ENCODE data around the gene C9orf43. TPM values are rescaled to one million over a fixed set of nuclear protein-coding genes. Genes with fewer than 3 reads are reported as not detected.

The C9orf43 gene
- total RNA-seq, 4 donors from 2014 or later: 0.34 to 0.75 (median 0.66) TPM

DNA sequence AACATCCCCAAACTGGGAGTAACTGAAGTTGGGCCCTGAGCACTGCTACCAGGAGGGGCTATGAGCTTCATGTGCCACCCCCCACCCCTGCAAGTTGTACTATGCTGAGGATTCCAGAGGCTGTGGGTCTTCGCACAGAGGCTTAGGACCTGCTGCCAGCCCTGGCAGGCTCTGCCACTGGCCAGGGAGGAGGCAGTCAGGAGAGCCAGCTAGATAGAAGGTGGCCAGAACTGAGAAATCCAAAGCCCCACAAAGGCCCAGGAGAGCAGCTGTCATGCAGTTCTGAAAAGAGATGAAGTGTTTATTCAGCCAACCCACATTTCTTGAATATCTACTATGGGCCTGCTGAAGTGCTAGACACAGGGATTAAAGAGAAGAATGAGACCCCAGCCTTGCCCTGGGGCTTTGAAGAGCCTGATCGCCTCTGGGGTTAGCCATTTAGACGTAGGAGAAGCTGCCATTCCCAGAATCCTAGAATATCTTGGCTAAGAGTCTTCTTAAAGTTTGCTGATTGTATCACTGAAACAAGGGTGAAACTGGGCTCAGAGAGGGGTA, 10.8 kb upstream of the C9orf43 start:
- TF ChIP-seq, protein P1, sequence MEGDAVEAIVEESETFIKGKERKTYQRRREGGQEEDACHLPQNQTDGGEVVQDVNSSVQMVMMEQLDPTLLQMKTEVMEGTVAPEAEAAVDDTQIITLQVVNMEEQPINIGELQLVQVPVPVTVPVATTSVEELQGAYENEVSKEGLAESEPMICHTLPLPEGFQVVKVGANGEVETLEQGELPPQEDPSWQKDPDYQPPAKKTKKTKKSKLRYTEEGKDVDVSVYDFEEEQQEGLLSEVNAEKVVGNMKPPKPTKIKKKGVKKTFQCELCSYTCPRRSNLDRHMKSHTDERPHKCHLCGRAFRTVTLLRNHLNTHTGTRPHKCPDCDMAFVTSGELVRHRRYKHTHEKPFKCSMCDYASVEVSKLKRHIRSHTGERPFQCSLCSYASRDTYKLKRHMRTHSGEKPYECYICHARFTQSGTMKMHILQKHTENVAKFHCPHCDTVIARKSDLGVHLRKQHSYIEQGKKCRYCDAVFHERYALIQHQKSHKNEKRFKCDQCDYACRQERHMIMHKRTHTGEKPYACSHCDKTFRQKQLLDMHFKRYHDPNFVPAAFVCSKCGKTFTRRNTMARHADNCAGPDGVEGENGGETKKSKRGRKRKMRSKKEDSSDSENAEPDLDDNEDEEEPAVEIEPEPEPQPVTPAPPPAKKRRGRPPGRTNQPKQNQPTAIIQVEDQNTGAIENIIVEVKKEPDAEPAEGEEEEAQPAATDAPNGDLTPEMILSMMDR (IDR thresholded peaks at IDR 0.05; ENCODE audit: low read depth): no peak

DNA sequence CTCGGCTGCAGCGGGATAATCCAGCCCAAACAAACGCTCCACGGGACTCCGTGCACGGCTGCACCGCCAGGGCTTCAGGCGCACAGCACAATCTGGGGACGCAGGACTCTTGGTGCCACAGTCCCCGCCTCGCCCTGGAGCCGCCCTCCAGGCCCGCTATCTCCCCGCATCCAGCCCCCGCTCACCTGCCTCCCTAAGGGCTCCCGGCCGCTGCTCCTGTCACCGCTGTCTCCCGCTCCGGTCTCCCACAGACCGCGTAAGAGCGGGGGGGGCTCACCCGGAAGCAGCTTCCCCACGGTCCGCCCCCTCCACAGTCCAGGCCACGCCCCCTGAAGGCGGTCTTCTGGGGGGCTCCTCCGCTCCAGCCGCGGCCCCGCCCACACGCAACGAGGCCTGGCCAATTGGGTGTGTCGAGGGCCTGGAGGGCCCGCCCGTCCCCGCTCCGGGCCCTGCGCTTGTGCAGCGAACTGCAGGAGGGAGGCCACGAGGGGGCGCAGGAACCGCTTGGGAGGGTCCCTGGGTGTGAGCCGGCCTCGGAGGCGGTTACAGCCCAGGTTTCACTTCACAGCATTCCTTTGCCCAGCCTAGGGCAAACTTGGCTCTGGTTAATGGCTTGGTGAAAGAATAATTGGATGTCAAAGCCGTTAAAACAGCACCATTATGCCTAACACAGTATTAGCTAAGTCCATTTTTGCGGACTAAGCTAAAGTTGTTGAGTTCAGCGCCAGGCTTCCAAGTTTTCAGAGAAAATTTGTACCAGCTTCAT, 9.3 kb upstream of the C9orf43 start, which contains the start of gene ALAD:
TSS of gene ALAD (minus strand) at position 258 of the 766 bp plus-strand sequence. CDS start 7,725 bp downstream, outside the sequence.
- TF ChIP-seq, protein P1 (IDR thresholded peaks at IDR 0.05; ENCODE audit: low read depth): no peak

DNA sequence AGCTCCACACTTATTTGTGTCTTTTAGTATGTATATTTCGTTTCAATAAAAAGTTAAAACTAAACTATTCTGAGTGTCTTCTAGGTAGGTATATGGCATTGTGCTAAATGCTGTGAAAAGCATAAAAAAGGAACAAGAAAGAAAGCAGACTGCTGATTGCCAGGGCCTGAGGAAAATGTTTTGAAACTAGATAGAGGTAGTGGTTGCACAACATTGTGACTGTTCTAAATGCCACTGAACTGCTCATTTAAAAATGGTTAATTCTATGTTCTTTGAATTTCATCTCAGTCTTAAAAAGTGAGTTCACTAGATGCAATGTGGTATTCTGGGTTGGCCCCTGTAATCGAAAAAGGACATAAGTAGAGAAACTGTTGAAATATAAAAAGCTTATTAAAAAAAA, 6.9 kb upstream of the C9orf43 start:
- TF ChIP-seq, protein P1 (IDR thresholded peaks at IDR 0.05; ENCODE audit: low read depth): no peak

DNA sequence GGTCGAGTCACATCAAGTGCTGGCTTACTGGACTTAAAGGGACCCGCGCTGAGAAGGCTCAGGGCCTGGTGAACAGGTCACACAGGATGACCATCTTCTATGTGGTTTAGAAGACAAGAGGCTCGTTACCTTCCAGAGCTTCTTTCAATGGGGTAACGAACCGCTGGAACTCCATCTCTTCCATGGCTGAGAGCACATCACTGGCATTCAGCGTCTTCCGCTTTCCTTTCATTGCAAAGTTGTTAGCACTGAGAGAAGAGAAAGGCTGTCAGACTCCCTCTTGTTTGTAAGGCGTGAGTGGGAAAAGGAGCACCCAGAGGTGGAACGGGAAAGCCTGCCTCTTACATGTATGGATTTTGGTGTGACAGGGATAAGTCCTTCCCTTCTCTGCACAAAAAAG, 1.1 kb upstream of the C9orf43 start:
- TF ChIP-seq, protein P1 (IDR thresholded peaks at IDR 0.05; ENCODE audit: low read depth): no peak

DNA sequence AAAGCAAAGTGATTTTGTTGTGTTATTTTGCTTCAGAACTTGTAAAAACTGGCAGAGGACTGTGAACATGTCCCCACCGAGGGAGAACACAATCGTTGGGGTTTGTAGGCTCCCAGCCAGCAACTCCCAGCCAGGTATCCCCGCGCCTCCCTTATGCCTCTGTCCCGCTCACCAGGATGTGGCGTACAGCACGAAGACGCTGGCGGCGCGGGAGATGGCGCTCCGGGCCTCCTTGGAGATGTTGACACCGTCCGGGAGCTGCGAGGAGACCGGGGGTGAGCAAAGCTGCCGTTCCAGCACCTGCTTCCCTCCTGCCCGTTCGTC, 702 bp upstream of the C9orf43 start:
- TF ChIP-seq, protein P1 (IDR thresholded peaks at IDR 0.05; ENCODE audit: low read depth): no peak

DNA sequence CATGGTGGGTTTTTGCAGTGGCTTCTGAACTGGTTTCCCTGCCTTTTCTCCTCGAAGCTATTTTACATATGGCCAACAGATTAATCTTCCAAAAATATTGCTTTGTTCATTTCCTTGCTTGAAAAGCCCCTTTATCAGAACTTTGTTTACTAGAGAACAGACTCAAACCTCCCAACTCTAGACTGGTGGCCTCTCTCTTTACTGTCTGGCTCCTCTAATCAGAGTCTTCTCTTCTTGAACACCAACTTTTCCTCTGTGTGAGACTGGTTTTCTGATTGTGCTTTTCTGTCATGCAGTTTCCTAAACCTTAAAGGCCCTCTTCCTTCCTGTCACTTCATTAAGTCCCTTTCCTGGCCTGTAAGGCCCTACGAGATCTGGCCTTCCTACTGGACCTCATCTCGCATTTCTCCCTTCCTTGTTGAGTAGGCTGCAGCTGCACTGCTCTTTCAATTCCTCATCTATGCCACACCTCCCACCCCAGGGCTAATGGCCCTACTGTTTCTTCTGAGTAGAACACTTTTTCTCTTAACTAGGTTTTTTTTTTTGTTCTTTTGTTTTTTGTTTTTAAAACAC, 5.7 kb downstream of the C9orf43 start:
- TF ChIP-seq, protein P1 (IDR thresholded peaks at IDR 0.05; ENCODE audit: low read depth): no peak

DNA sequence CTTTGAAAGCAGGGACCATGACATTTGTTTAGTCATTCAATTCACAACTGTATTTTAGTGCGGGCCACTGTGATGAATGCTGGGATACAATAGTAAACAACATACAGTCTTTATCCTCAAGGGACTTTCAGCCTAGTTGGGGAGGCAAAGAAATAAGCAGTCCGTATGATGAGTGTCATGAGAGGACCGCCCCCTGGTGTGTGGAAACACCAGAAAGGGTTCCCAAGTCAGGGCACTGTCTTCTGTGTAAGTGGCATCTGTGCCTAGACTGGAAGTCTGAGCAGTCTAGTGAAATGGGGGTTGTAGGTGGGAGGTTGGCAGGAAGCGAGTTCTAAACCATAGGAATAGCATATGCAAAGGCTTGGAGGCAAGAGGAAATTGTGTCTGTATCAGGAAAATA, 6.8 kb downstream of the C9orf43 start:
- TF ChIP-seq, protein P1 (IDR thresholded peaks at IDR 0.05; ENCODE audit: low read depth): no peak
